GM18502 (cell line): ENCODE results near the gene TMPRSS11F.

Experiments
- ATAC-seq: cut with Tn5 transposase; IDR thresholded peaks from one replicate; pipeline ENCODE4 v1.9.1; 2021; ENCODE audit warnings: mild to moderate bottlenecking; ENCODE audit not compliant: unreplicated experiment, poor library complexity

The TMPRSS11F gene

GRCh38 chr4:68079928-68080327, 49.7 kb downstream of the TMPRSS11F start:
- ATAC-seq = no peak

- ATAC-seq = no peak
These were observed 51.9 kb downstream of the TMPRSS11F start for GRCh38 chr4:68077737-68078136.

- ATAC-seq = no peak
These were observed 52.4 kb downstream of the TMPRSS11F start for GRCh38 chr4:68077301-68077700.

- no peak for ATAC-seq
These were observed 53.5 kb downstream of the TMPRSS11F start for GRCh38 chr4:68076194-68076593.

DNA sequence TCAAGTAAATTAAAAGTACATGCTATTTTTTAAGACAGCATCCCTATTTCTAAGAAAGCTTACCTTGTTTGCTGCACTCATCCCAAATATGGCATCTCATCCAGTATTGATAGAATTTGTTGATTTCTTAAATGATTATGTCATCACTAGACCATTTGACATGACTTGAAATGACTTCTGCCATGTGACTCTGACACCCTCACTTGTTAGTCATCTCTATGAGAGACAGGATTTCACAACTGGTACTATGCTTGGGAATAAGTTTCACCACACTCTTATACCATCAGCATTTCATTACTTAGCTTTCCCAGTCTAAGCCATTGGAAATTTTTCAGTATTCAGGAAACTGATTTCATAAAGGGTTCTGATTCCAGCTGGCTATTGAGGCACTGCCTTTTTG, 55.3 kb downstream of the TMPRSS11F start:
- no peak for ATAC-seq

GRCh38 chr4:68070302-68070701, 59.4 kb downstream of the TMPRSS11F start:
- ATAC-seq = no peak

GRCh38 chr4:68062501-68062900, 67.2 kb downstream of the TMPRSS11F start:
- ATAC-seq = no peak

DNA sequence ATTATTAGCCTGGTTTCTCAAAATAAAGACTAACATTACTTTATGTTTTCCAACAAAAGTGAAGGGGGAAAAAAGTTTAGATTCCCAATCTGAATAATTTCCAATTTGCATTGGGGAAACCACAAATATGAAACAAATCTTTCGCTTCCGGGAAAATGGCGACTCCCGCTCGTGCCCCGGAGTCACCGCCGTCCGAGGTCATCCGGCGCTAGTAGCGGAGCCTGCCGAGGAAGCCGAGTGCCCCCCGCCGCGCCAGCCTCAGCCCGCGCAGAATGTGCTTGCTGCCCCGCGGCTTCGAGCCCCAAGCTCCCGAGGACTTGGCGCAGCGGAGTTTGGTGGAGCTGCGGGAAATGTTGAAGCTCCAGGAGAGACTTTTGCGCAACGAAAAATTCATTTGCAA, 91.4 kb downstream of the TMPRSS11F start:
- ATAC-seq = no peak

GRCh38 chr4:68021185-68021584, 108.5 kb downstream of the TMPRSS11F start:
- no peak for ATAC-seq

DNA sequence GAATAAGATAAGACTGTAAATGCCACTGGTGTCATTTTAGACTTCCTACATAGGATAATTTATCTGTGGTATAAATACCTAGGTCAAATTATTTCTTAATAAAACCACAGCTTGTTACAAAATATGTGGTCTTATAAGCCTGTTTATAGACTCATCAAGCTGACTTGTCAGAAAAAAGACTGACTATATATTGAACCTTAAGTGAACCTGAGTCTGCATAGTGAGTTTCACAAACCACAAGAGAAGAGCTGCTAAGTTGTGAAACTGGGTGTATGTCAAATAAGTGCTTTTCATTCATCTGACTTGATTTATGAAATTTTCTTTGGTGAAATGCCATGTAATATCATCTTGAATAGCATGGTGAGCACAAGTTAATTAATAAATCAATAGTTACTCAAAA, 118.0 kb downstream of the TMPRSS11F start:
- no peak for ATAC-seq
